ENCODE measurements around the gene DMD.

GRCh38 chrX:33175201-33175600 lies 36.1 kb downstream of the DMD start:
- TF ChIP-seq CTCF (IDR thresholded peaks at IDR 0.05; ENCODE audit: insufficient read depth, low read depth, low read length) = no peak
- no peak for TF ChIP-seq EZH2 (IDR thresholded peaks at IDR 0.05; ENCODE audit: insufficient read depth, low read length)

Data from astrocyte (in vitro differentiated cells and primary cell).